Osteocyte (in vitro differentiated cells): Measurements from ENCODE around the gene SLC3A2. TPM values are rescaled to one million over a fixed set of nuclear protein-coding genes. Genes with fewer than 3 reads are reported as not detected.
"Not testable (repeated sequence)": the region's sequence is repeated elsewhere in the genome, so short reads cannot be mapped to it uniquely, and the experiment has no call there.

ENCODE experiments used
- DNase-seq: peaks from one replicate; pipeline ENCODE4 v3.0.0; 2021; ENCODE audit warnings: mixed read lengths; ENCODE audit not compliant: unreplicated experiment; ENCODE audit errors: extremely low spot score
- H3K27ac Mint-ChIP-seq: one replicate; pipeline ENCODE4 v1.8.0; 2021; ENCODE audit warnings: mild to moderate bottlenecking, mixed read lengths; ENCODE audit not compliant: unreplicated experiment
- H3K27me3 Mint-ChIP-seq: one replicate; pipeline ENCODE4 v1.8.0; 2021; ENCODE audit warnings: mixed read lengths; ENCODE audit not compliant: unreplicated experiment
- H3K36me3 Mint-ChIP-seq: one replicate; pipeline ENCODE4 v1.8.0; 2021; ENCODE audit warnings: mixed read lengths; ENCODE audit not compliant: unreplicated experiment
- H3K4me1 Mint-ChIP-seq: one replicate; pipeline ENCODE4 v1.8.0; 2021; ENCODE audit warnings: mixed read lengths; ENCODE audit not compliant: unreplicated experiment
- H3K4me3 Mint-ChIP-seq: one replicate; pipeline ENCODE4 v1.8.0; 2021; ENCODE audit warnings: mild to moderate bottlenecking, moderate library complexity, mixed read lengths; ENCODE audit not compliant: unreplicated experiment
- H3K9me3 Mint-ChIP-seq: one replicate; pipeline ENCODE4 v1.8.0; 2021; ENCODE audit warnings: mixed read lengths; ENCODE audit not compliant: unreplicated experiment
- CTCF ChIP-seq: fragments of 200-600 bp; sonication (generic); IDR thresholded peaks from 2 replicates; pipeline ENCODE4 v1.5.0; 2021; ENCODE audit warnings: antibody characterized with exemption, mild to moderate bottlenecking, moderate library complexity
- total RNA-seq: library from RNA; stranded (reverse); gene quantifications from 2 replicates; pipeline ENCODE4 v1.2.1, GENCODE V29; 2021

The SLC3A2 gene
- total RNA-seq, 1 donor from 2014 or later, result 326 TPM

GRCh38 chr11:62933285-62933684, 52.6 kb downstream of the SLC3A2 start:
- TF ChIP-seq CTCF, result no peak
- DNase-seq, result no peak
- Mint-ChIP-seq H3K4me1 (peaks cover 5% of the 10 kb centered on the region), H3K4me3 (no peak overlapping the region), H3K27ac (no peak overlapping the region), H3K9me3 (no peaks in the 10 kb centered on the region), H3K27me3 (peaks cover 22% of the 10 kb centered on the region), H3K36me3 (no peaks in the 10 kb centered on the region)

GRCh38 chr11:62933750-62934495, 53.2 kb downstream of the SLC3A2 start:
- H3K9me3 Mint-ChIP-seq, result no peaks in the 10 kb centered on the region
- peaks cover 16% of the 10 kb centered on the region for H3K27me3 Mint-ChIP-seq
- no peak overlapping the region for H3K4me3 Mint-ChIP-seq
- H3K36me3 Mint-ChIP-seq, result no peaks in the 10 kb centered on the region
- DNase-seq, result no peak
- peaks cover 5% of the 10 kb centered on the region for H3K4me1 Mint-ChIP-seq
- no peak for TF ChIP-seq CTCF
- H3K27ac Mint-ChIP-seq, result no peak overlapping the region

GRCh38 chr11:62934496-62934785, 53.7 kb downstream of the SLC3A2 start:
- peaks cover 5% of the 10 kb centered on the region for H3K4me1 Mint-ChIP-seq
- no peaks in the 10 kb centered on the region for H3K9me3 Mint-ChIP-seq
- no peak for DNase-seq
- peaks cover 11% of the 10 kb centered on the region for H3K27me3 Mint-ChIP-seq
- H3K4me3 Mint-ChIP-seq, result no peak overlapping the region
- no peaks in the 10 kb centered on the region for H3K36me3 Mint-ChIP-seq
- TF ChIP-seq CTCF, result no peak
- no peak overlapping the region for H3K27ac Mint-ChIP-seq

GRCh38 chr11:62937528-62937927, 56.8 kb downstream of the SLC3A2 start:
- not testable (repeated sequence) for H3K36me3 Mint-ChIP-seq, H3K4me3 Mint-ChIP-seq, H3K4me1 Mint-ChIP-seq, H3K9me3 Mint-ChIP-seq, DNase-seq, H3K27ac Mint-ChIP-seq
- peaks cover 12% of the 10 kb centered on the region for H3K27me3 Mint-ChIP-seq

Other genes starting within 250 kb of the SLC3A2 start
- 366 and 389 TPM in 2 replicates for gene GANAB, start 234.3 kb upstream of the SLC3A2 start, total RNA-seq
- 20.5 and 24.0 TPM in 2 replicates for gene INTS5, start 227.6 kb upstream of the SLC3A2 start, total RNA-seq
- 53.6 and 56.3 TPM in 2 replicates for gene C11orf98, start 215.7 kb upstream of the SLC3A2 start, total RNA-seq
- gene CSKMT, start 215.6 kb upstream of the SLC3A2 start, total RNA-seq, result 19.4 and 27.3 TPM in 2 replicates
- 6.3 and 6.8 TPM in 2 replicates for gene UQCC3, start 209.2 kb upstream of the SLC3A2 start, total RNA-seq
- gene LBHD1, start 208.6 kb upstream of the SLC3A2 start, total RNA-seq, result 7.3 and 9.1 TPM in 2 replicates
- 132 and 161 TPM in 2 replicates for gene UBXN1, start 201.8 kb upstream of the SLC3A2 start, total RNA-seq
- gene LRRN4CL, start 191.4 kb upstream of the SLC3A2 start, total RNA-seq, result 0.39 and 0.46 TPM in 2 replicates
- 54.1 and 56.7 TPM in 2 replicates for gene BSCL2, start 173.5 kb upstream of the SLC3A2 start, total RNA-seq
- gene GNG3, start 173.2 kb upstream of the SLC3A2 start, total RNA-seq, result not detected in 2 replicates
- gene HNRNPUL2, start 153.4 kb upstream of the SLC3A2 start, total RNA-seq, result 52.5 and 56.1 TPM in 2 replicates
- gene TTC9C, start 152.4 kb upstream of the SLC3A2 start, total RNA-seq, result 32.4 and 36.6 TPM in 2 replicates
- gene ZBTB3, start 126.7 kb upstream of the SLC3A2 start, total RNA-seq, result 11.2 and 12.9 TPM in 2 replicates
- 83.7 and 98.6 TPM in 2 replicates for gene POLR2G, start 119.3 kb upstream of the SLC3A2 start, total RNA-seq
- 40.8 and 42.8 TPM in 2 replicates for gene TAF6L, start 109.5 kb upstream of the SLC3A2 start, total RNA-seq
- 46.7 and 47.7 TPM in 2 replicates for gene TMEM179B, start 93.5 kb upstream of the SLC3A2 start, total RNA-seq
- 14.5 and 15.2 TPM in 2 replicates for gene TMEM223, start 88.9 kb upstream of the SLC3A2 start, total RNA-seq
- 92.4 and 97.5 TPM in 2 replicates for gene NXF1, start 75.5 kb upstream of the SLC3A2 start, total RNA-seq
- gene STX5, start 48.8 kb upstream of the SLC3A2 start, total RNA-seq, result 65.3 and 71.0 TPM in 2 replicates
- gene TEX54, start 48.1 kb upstream of the SLC3A2 start, total RNA-seq, result not detected in 2 replicates
- gene WDR74, start 41.3 kb upstream of the SLC3A2 start, total RNA-seq, result 40.5 and 42.1 TPM in 2 replicates
- gene CHRM1, start 40.5 kb downstream of the SLC3A2 start, total RNA-seq, result 0.27 and 0.31 TPM in 2 replicates
- not detected in 2 replicates for gene SLC22A6, start 104.1 kb downstream of the SLC3A2 start, total RNA-seq
- gene SLC22A8, start 134.9 kb downstream of the SLC3A2 start, total RNA-seq, result not detected in 2 replicates